Non-pigmented ciliary epithelial cell (primary cell): ENCODE measurements around the gene ATP2C2.

Source experiments
- DNase-seq: peaks from one replicate; pipeline ENCODE4 v3.0.0-alpha.2; 2010; ENCODE audit warnings: low read depth

Gene ATP2C2

GRCh38 chr16:84498859-84499620 lies 130.7 kb downstream of the ATP2C2 start:
- DNase-seq = no peak

GRCh38 chr16:84499638-84500037 lies 131.3 kb downstream of the ATP2C2 start:
- DNase-seq = no peak

- no peak for DNase-seq
Measured at GRCh38 chr16:84500531-84500930, 132.2 kb downstream of the ATP2C2 start.

DNA sequence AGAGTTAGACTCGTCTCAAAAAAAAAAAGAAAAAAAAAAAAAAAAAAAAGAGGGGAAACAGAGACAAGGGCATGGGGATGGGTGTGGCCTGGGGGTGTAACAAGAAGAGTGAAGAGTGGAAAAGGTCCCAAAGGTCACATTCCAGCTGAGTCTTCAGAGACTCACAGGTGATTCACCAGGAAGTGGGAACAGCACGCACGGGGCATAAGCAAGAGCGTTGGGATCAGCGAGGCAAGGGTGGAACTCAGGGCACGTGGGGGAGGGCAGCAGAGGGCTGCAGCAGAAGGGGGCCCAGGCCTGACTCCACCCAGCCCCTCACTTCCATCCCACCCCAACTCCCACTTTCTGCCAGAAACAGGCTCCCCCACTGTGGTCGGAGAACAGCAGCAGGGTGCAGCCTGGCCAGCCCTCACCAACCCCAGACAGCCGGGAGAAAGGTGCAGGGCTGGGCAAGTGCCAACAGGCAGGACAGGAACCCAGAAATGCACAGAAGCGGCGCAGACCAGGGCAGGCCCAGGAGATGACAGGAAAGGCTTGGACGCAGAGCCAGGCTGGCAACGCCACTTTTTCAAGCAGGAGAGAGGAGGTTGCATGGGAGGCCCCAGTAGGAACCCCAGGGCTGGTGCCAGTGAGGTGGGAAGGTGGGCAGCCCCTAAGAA lies 132.9 kb downstream of the ATP2C2 start:
- no peak for DNase-seq

- no peak for DNase-seq
Measured at GRCh38 chr16:84502075-84502474, 133.7 kb downstream of the ATP2C2 start.

GRCh38 chr16:84502581-84502980 lies 134.2 kb downstream of the ATP2C2 start:
- no peak for DNase-seq

DNA sequence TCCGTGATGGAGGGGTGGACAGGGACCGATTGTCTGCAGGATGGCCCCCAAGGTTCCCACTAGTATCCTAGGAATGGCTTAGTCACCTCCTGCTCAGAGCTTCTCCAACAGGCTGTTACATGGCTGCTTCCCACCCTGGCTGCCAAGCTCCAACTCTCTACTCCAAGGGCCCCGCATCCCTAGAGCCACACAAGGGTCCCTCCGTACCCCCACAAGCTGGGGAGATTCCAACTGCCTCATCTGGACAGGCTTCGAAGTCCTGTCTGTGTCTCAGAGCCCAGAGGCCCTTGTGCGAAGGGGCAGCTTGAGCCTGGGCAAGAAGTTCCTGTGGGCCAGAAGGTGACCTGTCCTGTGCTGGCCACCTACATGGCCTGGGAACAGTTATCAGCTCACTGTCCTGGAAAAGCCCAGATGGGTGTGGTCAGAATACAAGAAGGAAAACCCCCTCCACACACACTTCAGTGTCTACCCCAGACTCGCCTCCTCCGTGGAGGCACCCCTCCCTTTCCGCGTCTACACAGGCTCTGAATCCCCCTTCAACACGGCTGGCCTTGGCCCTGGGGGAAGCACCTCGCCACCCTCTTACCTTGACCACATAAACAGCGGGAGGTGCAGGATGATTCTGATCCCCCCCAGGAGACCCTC lies 135.5 kb downstream of the ATP2C2 start:
- no peak for DNase-seq

DNA sequence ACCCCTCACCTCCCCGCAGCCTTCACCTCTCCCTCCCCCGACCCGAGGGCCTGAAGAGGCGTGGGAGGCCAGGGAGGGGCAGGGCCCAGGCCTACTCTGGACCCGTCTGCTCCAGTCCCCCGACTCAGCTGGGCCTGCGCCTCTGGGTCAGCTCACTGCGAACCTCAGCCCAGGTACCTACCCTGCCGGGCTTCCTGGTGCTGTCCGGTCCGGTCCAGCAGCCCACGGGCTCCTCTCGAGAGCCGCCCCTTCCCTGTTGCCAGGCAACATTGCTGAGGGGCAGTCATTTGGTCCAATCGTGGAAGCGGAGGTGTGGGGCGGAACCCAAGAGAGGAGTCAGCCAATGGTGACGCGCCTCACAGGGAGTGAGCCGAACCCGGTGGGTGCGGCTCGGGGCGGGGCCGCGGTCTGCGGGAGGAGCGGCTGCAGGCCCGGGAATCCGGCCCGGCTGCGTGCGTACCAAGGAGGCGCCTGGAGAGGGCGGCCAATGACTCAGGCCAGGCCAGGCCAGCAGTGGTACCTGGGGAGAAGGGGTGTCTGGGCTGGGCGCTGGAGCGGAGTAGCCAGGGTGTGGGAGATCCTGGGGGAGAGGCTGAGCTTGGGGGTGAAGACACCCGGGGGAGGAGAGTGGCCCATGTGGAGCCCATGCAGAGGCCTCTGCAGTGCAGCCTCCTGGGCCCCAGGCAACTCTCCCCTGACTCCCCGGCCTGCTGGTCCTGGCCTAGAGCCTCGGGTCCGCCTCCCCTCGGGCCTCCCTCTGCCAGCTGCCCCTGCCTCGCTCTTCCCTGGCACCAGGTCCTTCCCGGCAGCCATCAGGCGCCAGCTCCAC lies 136.3 kb downstream of the ATP2C2 start, which contains the start of gene MEAK7:
Gene MEAK7, minus strand, starts transcription at position 240 of the 829 bp plus-strand sequence. CDS start 6,573 bp downstream, outside the sequence.
- peak; percentile 92 for DNase-seq

DNA sequence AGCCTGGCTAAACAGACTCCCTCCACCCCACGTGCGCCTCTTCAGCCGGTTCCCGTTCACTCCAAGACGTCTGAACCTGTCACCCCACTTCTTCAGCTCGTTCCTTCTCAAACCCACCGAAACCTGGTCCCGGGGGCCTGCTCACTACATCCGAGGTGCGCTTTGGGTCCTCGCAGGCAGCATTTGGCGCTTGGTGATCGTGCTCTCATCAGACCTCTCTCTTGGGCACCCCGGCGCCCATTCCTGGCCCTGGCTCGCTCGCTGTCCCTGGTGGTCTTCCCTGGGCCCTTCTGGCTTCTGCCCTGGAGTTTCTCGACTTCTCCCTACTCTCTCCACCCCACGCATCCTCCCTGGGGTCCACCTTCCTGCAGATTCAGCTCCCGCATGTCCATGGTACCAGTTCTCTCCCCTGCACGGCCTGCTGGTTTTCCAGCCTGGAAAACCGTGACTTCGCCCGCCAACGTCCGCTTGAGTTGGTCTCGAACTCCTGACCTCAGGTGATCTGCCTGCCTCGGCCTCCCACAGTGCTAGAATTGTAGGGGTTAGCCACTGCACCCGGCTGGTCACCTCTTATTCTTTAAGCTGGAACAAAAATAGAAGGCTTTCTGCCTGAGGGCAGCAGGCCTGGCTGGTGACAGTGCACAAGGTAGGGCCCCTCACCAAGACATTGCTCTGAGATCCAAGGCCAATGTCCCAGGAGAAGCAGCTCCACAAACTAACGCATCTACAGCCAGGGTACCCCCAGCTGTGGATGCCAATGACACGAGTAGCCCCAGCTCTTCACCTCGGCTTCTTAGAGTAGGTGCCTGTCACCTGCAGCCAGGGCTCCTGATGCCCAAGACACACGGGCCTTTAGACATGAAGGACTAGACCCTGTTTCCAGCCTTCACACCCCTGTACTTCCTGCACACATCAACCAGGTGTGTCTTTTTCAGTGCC lies 137.2 kb downstream of the ATP2C2 start:
- no peak for DNase-seq

- DNase-seq = no peak
Measured at GRCh38 chr16:84507011-84507982, 139.0 kb downstream of the ATP2C2 start.

DNA sequence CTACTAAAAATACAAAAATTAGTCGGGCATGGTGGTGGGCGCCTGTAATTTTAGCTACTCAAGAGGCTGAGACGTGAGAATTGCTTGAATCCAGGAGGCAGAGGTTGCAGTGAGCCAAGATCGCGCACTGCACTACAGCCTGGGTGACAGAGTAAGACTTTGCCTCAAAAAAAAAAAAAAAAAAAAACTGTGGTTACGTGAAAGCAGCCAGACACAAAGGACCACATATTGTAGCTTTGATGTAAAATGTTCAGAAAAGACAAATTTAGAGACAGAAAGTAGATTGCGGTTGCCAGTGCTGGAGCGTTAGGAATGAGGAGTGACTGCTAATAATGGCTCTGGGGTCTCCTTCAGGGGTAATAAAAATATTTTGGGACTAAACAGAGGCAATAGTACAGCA lies 140.2 kb downstream of the ATP2C2 start:
- DNase-seq = no peak

GRCh38 chr16:84509032-84509950 lies 141.0 kb downstream of the ATP2C2 start:
- DNase-seq = no peak

DNA sequence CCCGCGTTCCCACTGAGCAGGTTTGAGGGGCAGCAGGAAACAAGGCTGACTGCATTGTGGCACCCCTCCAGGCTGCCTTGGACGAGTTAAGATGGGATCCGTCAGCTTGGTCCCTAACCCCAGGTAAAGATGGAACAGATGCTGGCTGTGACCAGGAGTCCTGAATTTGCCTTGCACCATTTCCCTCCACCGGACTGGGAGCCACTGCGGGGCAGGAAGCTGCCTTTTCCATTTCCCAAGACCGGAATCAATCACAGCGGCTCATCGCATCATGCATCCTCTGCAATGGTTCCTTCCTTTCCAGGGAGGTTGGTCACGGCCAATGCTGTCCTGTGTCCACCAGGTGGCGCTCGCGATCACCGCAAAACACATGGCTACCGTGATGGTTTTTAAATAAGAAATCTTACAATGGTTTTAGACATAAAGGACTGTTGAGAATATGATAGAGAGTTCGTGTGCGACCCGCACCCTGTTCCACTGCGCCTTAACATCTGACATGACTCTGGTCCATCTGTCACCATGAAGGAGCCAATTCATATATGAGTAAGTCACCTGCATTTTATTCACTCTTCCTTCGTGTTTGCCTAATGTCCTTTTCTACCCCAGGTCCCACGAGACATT lies 143.0 kb downstream of the ATP2C2 start:
- DNase-seq = no peak

- DNase-seq = no peak
Measured at GRCh38 chr16:84511831-84512230, 143.5 kb downstream of the ATP2C2 start.

DNA sequence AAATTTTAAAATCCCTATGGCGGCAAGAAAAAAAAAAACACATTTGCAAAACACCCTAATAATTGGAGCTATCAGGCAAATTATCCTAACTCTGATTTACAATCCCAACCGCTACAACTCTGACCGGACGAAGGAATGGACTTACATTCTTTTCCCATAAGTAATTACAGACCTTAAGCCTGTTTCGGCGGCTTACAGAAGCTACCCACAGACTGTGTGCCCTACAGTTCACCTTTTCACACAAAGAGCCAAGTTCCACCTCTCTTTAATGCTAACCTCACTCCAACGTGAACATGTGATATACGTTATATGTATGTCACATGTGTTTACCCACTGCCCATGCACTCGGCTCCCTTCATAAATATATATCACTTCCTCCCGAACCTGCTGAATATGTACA lies 144.8 kb downstream of the ATP2C2 start:
- DNase-seq = peak; percentile 86

GRCh38 chr16:84513666-84514065 lies 145.3 kb downstream of the ATP2C2 start:
- no peak for DNase-seq
